ENCODE results near the gene EFNB2. TPM values are rescaled to one million over a fixed set of nuclear protein-coding genes. Genes with fewer than 3 reads are reported as not detected.

The EFNB2 gene
- total and polyA plus RNA-seq, 2 of the 13 experiments (the other 11 are each of a cell fraction or from before 2014, with no cell fraction given) = 0.11 to 0.20 TPM

GRCh38 chr13:106494936-106495335 is 40.5 kb downstream of the EFNB2 start (continued):
- TF ChIP-seq, protein P1, sequence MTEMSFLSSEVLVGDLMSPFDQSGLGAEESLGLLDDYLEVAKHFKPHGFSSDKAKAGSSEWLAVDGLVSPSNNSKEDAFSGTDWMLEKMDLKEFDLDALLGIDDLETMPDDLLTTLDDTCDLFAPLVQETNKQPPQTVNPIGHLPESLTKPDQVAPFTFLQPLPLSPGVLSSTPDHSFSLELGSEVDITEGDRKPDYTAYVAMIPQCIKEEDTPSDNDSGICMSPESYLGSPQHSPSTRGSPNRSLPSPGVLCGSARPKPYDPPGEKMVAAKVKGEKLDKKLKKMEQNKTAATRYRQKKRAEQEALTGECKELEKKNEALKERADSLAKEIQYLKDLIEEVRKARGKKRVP (CRISPR knock-in tag; IDR thresholded peaks at IDR 0.05) = no peak
- TF ChIP-seq TAF15 (IDR thresholded peaks at IDR 0.05; ENCODE audit: low read depth, low read length, poor library complexity, severe bottlenecking) = no peak

DNA sequence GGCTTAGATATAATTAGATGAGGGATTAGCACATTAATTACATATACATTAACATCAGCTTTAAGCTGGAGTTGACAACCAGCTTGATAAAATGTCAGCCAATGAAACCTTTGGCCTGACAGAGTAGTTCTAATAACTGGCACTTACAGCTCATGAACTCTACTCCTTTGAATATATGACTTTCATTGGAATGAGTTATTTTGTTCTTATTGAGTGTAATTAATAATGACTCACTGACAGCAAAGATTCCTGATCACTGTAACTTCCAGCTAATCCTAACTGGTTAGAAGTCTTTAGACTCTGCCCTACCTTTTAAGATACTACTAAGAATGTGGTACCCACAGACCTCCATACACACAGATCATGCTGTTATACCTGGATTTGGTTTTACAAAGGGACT is 41.0 kb downstream of the EFNB2 start:
- H4K20me1 ChIP-seq (ENCODE audit: insufficient read depth, low read length) = no peaks in the 10 kb centered on the region
- no peak overlapping the region for H3K4me3 ChIP-seq (replicated peaks in 1 of 3; ENCODE audit: insufficient read depth in 1 of 3, low read depth in 2 of 3, low read length in 3 of 3)
- intact Hi-C loops (cut with micrococcal nuclease; ENCODE audit: unreplicated experiment) (no loop called here), in situ Hi-C loops (cut with HindIII; ENCODE audit: extremely low pct_ligation_motif_present, low pct_unique_long_range_greater_than_20kb) (no loop called here)
- no peaks in the 10 kb centered on the region for H3K9me3 ChIP-seq (ENCODE audit: low read length)
- FAIRE-seq (no peak), DNase-seq (ENCODE audit: low spot score) (no peak), ATAC-seq (no peak)
- no peaks in the 10 kb centered on the region for H3K4me1 ChIP-seq (ENCODE audit: insufficient read depth, low read length)
- POLR2A ChIA-PET = no interaction called here
- H3K36me3 ChIP-seq (replicated peaks in 1 of 2; ENCODE audit: control insufficient read depth in 1 of 2, insufficient read depth in 2 of 2, low read length in 2 of 2) = no peaks in the 10 kb centered on the region
- BruUV-seq (replicated peaks) = no TSS peak
- CTCF ChIA-PET (ENCODE audit: low intra/inter-chr PET ratio, low total read pairs) = no interaction called here
- no peak overlapping the region for H3K9ac ChIP-seq (ENCODE audit: insufficient read depth, low read depth, low read length)
- H2AFZ ChIP-seq (ENCODE audit: low read length) = no peak overlapping the region
- H3K27me3 ChIP-seq (ENCODE audit: control insufficient read depth in 1 of 2, insufficient read depth in 2 of 2, low read length in 2 of 2) = no peaks in the 10 kb centered on the region
- no peaks in the 10 kb centered on the region for H3K79me2 ChIP-seq (ENCODE audit: insufficient read depth, low read length)
- no peak overlapping the region for H3K4me2 ChIP-seq (ENCODE audit: low read depth, low read length)
- no peak overlapping the region for H3K27ac ChIP-seq (ENCODE audit: extremely low read length, insufficient read depth, low read length)
- TF ChIP-seq NBN (conservative IDR thresholded peaks at IDR 0.05) = no peak
- no peak for TF ChIP-seq ZNF207 (IDR thresholded peaks at IDR 0.05; ENCODE audit: borderline replicate concordance)
- TF ChIP-seq MTF1 (CRISPR knock-in tag; IDR thresholded peaks at IDR 0.05) = no peak
- TF ChIP-seq, protein P2, sequence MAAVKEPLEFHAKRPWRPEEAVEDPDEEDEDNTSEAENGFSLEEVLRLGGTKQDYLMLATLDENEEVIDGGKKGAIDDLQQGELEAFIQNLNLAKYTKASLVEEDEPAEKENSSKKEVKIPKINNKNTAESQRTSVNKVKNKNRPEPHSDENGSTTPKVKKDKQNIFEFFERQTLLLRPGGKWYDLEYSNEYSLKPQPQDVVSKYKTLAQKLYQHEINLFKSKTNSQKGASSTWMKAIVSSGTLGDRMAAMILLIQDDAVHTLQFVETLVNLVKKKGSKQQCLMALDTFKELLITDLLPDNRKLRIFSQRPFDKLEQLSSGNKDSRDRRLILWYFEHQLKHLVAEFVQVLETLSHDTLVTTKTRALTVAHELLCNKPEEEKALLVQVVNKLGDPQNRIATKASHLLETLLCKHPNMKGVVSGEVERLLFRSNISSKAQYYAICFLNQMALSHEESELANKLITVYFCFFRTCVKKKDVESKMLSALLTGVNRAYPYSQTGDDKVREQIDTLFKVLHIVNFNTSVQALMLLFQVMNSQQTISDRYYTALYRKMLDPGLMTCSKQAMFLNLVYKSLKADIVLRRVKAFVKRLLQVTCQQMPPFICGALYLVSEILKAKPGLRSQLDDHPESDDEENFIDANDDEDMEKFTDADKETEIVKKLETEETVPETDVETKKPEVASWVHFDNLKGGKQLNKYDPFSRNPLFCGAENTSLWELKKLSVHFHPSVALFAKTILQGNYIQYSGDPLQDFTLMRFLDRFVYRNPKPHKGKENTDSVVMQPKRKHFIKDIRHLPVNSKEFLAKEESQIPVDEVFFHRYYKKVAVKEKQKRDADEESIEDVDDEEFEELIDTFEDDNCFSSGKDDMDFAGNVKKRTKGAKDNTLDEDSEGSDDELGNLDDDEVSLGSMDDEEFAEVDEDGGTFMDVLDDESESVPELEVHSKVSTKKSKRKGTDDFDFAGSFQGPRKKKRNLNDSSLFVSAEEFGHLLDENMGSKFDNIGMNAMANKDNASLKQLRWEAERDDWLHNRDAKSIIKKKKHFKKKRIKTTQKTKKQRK (IDR thresholded peaks at IDR 0.05; ENCODE audit: low read length) = no peak
- no peak for TF ChIP-seq CBFB (CRISPR knock-in tag; IDR thresholded peaks at IDR 0.05)
- no peak for TF ChIP-seq HDAC6 (IDR thresholded peaks at IDR 0.05; ENCODE audit: low read depth, low read length)
- TF ChIP-seq POGK (CRISPR knock-in tag; conservative IDR thresholded peaks at IDR 0.05) = no peak
- no peak for TF ChIP-seq MLLT10 (CRISPR knock-in tag; IDR thresholded peaks at IDR 0.05)
- TF ChIP-seq, protein P3, sequence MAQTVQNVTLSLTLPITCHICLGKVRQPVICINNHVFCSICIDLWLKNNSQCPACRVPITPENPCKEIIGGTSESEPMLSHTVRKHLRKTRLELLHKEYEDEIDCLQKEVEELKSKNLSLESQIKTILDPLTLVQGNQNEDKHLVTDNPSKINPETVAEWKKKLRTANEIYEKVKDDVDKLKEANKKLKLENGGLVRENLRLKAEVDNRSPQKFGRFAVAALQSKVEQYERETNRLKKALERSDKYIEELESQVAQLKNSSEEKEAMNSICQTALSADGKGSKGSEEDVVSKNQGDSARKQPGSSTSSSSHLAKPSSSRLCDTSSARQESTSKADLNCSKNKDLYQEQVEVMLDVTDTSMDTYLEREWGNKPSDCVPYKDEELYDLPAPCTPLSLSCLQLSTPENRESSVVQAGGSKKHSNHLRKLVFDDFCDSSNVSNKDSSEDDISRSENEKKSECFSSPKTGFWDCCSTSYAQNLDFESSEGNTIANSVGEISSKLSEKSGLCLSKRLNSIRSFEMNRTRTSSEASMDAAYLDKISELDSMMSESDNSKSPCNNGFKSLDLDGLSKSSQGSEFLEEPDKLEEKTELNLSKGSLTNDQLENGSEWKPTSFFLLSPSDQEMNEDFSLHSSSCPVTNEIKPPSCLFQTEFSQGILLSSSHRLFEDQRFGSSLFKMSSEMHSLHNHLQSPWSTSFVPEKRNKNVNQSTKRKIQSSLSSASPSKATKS (CRISPR knock-in tag; IDR thresholded peaks at IDR 0.05) = no peak
- TF ChIP-seq ZNF549 (CRISPR knock-in tag; IDR thresholded peaks at IDR 0.05) = no peak
- no peak for TF ChIP-seq ZNF644 (CRISPR knock-in tag; IDR thresholded peaks at IDR 0.05; ENCODE audit: low read depth)
